GDM1 (cell line): ENCODE results near the gene SPAG6.
"Not testable (repeated sequence)": the region's sequence is repeated elsewhere in the genome, so short reads cannot be mapped to it uniquely, and the experiment has no call there.

Source experiments
- DNase-seq: peaks from one replicate; lab custom pipeline; 2025; lab: John Stamatoyannopoulos, UW

SPAG6 gene

DNA sequence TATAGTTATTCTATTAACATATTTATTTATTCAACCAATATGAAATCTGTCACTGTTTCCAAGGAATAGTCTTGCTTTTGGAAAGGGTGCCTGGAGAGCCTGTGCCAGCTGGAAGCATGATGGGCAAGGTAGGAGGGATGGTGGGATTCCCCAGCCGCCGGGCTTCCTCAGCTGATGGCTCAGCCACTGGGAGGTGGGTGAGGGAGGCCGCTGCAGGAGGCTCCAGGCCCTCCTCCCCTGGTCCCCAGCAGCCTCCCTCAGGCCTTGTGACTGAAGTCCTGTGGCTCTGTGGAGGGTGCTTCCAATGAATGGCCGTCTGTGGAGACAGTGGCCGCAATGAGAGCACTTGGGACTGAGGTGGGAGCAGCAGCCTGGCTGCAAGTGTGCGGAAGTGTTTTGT, 27.0 kb downstream of the SPAG6 start:
- DNase-seq = no peak

DNA sequence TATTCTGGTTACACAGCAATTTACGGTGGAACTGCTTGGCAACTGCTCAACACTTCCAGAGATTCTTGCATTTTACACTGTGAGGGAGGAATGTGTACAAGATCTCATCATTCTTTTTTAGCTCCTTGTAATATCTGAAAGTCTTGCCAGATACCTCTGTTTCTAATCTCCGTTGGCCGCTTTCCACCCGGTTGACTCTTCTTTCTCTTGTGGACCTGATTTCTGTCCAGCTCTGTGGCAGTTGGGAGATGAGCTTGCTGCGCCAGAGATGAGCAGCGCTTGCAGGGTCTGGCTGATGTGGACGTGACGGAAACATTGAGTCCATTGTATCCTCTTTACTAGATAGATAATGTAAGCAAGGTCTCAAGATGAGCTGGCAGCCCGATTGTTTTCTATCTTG, 27.6 kb downstream of the SPAG6 start:
- DNase-seq = no peak

DNA sequence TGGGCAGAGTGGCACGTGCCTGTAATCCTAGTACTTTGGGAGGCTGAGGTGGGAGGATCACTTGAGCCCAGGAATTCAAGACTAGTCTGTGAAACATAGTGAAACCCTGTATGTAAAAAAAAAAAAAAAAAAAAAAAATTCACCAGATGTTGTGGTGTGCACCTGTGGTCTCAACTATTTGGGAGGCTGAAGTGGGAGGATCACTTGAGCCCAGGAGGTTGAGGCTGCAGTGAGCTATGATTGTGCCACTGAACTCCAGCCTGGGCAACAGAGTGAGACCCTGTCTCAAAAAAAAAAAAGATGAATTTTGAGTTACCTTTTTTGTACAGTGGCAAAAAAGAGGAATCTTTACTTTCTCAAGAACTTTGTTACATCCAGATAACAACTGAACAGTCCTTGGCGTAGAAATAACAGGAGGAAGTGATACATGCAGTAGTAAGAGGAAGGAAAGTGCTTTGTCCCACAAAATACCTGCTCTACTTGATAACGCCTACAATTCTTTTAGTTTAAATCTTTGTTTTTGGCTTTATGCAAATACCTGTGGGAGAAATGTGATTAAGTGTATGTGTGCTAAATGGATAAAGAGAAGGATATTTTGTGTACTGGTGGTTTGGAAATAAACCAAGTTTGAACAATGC, 29.3 kb downstream of the SPAG6 start:
- DNase-seq = peak; percentile 67

DNA sequence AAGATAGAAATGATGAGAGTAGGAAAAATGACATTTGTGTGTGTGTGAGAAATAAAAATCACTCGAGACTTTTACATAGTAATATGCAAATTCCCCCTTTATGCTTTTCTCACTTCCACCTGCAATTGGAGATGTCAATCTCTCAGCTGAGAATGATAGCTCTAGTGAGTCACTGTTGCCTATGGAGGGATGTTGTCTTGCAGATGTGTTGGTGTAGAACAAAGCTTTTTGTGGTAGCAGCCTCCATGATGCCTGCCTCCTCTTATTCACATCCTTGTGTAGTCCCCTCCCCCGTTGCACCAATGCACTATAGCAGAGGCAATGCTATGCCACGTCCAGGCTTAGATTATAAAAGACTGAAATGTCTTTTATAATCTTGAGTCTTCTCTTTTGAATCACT, 33.8 kb downstream of the SPAG6 start:
- DNase-seq = no peak

DNA sequence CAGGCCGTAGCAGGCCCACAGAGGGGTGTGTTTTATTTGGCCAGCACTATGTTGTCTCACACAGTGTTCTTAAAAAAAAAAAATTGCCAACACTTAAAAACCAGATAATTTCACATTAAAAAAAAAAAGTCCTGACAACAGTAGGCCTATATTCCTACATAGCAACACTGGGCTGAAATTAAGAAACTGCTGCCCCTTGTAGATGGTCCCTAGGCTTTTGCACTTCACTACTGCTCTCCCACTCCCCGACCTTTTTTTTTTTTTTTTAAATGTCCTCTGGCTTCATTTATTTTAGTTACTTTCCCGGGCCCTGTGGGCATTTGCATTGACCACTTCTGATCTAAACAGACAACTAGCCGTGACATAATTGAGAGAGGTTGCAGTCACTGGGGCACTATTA, 36.0 kb downstream of the SPAG6 start:
- DNase-seq = no peak

DNA sequence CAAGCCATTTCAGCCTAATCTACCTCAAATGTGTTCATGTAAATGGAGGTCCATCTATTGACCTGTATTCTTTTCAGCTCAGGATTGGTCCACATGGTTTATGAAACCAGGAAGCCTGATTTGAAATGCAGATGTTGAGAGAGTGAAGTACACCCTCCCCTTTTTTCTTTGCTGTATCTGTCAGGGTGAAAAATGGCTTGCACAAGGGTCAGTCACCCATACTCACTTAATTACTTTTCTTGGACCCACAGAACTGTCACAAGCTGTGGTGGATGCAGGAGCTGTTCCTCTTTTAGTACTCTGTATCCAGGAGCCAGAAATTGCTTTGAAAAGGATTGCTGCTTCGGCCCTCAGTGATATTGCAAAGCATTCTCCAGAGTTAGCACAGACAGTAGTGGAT, 41.2 kb downstream of the SPAG6 start:
- peak; percentile 47 for DNase-seq

DNA sequence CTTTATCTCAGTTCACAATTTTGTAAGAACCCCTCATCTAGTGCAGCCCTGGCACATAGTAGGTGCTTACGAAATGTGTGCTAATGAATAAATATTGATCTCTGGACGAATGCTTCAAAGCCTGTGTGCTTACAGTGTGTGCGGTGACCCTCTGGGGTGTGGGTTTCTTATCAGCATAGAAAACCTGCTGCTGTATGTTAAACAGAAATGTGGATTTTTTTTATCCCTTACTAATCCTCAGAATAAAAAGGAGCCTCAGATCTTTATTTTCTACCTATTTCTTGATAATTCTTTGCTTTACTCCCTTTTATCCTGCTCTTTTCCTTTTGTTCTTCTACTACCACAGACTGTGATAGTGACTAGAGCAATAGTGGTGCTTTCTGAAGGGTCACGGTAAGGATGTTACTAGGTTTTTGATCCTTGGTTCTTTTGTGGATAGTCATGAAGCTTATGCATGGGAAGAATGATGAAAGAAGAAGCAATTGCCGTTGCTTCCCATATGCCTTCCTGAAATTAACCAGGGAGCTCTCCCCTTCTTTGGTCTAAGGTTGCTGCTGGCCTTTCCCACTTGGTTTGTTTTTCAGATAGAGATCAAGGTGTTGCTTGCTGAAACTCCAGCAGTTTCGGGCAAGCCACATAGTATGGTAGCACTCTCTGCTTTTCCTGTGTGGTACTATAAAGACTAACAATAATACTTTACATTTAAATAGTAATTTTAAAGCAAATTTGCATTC, 44.7 kb downstream of the SPAG6 start:
- DNase-seq = no peak

DNA sequence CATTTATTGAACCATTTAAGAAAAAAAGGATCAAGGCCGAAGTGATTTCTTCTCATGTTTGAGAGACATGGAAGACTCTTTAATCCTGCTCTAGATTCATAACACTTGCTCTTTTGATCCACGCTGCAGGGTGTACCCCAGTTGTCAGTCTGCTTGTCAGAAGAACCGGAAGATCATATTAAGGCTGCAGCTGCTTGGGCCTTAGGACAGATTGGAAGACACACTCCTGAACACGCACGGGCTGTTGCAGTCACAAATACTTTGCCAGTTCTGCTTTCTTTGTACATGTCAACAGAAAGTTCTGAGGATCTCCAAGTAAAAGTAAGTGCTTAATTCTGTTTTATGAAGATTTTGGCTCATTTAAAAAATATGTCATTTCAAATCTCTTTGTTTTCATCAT, 46.3 kb downstream of the SPAG6 start:
- DNase-seq = peak; percentile 41

DNA sequence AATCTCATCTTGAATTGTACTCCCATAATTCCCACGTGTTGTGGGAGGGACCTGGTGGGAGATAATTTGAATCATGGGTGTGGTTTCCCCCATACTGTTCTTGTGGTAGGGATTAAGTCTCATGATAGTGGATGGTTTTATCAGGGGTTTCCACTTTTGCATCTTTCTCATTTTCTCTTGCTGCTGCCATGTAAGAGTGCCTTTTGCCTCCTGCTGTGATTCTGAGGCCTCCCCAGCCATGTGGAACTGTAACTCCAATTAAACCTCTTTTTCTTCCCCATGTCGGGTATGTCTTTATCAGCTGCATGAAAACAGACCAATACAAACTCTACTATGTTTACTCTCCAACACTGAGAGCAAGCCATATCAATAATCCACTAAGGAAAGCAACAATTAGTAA, 50.9 kb downstream of the SPAG6 start:
- not testable (repeated sequence) for DNase-seq

DNA sequence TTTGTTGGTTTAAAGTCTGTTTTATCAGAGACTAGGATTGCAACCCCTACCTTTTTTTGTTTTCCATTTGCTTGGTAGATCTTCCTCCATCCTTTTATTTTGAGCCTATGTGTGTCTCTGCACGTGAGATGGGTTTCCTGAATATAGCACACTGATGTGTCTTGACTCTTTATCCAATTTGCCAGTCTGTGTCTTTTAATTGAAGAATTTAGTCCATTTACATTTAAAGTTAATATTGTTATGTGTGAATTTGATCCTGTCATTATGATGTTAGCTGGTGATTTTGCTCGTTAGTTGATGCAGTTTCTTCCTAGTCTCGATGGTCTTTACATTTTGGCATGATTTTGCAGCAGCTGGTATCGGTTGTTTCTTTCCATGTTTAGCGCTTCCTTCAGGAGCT, 61.6 kb downstream of the SPAG6 start:
- DNase-seq = not testable (repeated sequence)

DNA sequence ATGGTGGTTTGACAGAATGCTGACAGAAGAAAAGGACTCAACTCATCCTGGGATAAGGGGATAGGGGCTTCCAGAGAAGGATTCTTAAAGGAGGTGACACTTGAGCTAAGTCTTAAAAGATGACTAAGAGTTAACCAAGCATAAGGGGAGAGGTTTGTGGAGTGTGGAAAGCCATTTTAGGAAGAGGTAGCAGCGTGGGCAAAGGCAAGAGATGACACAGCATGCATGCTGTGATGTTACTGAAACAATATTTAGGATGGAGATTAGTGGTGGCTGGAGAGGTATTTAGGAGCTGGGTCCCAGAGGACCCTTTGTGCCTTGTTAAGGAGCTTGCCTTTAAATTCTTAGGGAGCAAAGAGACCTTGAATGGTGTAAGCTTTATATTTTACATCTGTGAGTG, 65.1 kb downstream of the SPAG6 start:
- no peak for DNase-seq

DNA sequence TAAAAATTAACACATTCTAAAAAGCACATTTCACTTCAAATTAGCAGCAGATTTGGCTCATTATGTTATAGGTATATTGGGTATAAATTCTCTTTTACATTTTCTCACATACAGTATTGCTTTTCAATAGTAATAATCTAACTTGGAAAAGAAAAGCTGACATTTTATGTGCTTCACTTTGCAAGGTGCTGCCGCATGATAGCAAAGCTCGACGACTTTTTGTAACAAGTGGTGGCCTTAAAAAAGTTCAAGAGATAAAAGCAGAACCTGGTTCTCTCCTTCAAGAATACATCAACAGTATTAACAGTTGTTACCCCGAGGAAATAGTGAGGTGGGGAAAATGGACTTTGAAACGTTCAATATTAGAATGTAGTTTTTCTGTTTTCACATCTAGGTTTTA, 65.5 kb downstream of the SPAG6 start:
- DNase-seq = no peak

DNA sequence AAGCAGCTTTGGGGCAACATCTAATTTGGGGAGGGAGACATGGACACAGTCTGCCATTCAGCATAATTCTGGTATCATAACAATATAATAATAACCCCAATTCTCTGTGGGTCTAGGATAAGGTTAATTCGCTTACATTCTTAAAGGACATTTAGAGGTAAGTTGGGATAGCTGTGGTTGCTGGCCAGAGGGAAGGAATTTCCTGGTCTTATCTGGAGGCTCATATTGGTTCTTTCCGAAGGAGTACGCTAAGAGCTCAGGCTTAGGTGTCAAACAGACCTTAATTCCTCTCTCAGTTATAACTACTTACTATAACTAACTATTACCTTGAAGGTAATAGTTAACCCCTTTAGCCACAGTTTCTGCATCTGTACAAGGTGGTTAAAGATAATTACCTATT, 68.8 kb downstream of the SPAG6 start:
- no peak for DNase-seq

DNA sequence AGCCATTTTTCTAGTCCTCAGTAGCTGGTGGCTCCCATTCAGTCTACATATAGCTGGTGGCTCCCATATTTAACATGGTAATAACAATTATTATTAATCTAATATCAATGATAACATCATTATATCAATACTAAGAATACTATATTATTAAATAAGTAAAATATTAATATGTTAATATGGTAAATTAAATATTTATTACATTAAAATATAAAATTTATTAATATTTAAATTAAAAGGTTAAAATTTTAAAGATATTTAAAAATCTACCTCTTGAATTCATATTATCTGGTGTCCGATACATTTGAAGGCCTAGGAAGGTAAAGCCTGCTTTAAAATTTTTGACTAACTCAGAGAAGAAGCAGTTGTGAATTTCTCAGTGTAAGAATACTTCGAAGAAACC, 69.8 kb downstream of the SPAG6 start:
- no peak for DNase-seq

DNA sequence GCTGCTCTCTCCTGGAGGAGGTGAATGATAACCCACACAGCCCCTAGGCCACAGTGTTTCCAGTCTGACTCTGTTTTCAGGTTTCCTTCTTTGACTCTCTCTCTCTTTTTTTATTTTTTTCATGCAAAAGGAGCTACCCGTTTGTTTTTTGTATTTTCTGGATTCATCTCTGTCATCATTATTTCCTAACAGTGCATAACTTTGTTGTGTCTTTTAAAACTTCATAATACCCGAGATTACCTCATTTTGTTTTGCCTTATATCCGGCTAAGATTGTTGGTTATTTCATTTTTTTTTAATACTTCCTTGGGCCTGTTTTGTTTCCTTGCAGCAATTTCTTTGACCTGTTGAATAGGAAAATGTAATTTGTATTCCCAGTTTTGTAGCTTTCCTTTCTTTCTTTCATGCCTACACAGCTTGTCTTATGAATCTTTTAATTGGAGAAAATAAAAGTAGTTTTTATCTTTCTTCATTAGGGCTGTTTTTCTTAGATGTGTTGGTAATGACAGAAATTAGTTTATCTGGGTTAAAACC, 72.5 kb downstream of the SPAG6 start:
- no peak for DNase-seq

DNA sequence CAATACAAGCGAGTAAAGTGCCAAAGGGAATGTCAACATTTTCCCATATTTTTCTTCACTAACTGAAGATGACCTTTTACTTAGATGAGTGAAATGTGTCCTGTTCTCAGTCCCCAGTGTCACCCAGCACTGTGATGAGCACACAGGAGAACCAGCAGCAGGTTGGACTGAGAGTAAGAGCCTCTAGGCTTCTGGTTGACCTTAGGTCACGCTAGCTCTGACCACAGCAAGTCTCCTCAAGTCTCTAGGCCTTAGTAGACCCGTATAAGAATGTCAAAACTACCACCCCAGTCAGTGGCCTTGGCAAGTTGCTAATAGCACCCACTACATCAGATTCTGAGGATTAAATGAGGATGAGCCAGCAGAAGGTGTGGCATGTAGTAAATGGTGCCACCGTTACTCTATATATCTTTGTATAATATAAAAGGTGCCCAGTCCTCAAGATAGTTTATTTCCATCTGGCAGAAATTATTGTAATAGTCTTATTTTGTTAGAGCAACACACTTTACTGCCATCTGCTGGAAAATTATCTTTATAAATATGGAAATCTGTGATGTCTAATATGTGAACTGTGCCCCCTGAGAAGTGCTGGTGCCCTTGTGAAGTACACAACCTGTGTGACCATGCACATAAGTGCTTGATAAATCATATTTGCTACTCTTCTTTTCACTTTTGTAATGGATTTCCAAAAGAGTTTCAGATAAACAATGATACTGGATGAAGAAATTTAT, 75.7 kb downstream of the SPAG6 start:
- no peak for DNase-seq

DNA sequence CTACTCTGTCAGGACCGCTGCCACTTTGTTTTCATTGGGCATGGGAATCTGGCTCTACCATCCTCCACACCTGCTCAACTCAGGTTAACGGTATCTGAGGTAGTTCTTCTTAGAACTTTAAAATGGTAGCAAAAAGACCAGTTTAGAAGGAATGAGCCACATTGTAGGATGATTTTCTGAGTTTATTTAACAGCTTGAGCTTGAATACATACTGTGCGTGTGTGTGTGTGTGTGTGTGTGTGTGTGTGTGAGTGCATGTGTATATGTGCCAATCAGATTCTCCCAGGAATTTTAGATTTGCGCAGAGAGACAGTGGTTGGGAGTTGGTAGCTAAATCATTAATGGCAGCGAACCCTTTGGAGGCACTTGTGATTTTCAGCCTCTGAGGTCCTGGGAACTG, 81.4 kb downstream of the SPAG6 start:
- no peak for DNase-seq

DNA sequence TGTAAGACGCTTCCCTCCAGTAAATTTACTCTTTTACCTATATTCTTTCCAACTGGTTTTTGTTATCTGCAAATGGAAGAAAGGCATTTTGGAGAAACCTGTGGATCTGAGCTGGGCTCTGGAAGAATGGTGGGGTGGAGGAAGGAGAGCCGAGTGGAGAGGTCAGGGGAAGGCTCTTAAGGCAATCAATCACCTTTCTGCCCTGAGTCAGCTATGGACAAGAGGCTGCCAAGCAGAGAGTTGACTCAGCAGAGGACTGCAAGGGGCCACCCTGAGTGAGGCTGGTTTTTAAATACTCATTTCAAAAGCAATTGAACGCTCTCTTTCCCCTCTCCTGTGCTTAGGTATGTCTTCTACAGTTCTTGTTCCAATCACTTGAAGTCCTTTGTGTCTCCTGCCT, 81.8 kb downstream of the SPAG6 start:
- DNase-seq = no peak

DNA sequence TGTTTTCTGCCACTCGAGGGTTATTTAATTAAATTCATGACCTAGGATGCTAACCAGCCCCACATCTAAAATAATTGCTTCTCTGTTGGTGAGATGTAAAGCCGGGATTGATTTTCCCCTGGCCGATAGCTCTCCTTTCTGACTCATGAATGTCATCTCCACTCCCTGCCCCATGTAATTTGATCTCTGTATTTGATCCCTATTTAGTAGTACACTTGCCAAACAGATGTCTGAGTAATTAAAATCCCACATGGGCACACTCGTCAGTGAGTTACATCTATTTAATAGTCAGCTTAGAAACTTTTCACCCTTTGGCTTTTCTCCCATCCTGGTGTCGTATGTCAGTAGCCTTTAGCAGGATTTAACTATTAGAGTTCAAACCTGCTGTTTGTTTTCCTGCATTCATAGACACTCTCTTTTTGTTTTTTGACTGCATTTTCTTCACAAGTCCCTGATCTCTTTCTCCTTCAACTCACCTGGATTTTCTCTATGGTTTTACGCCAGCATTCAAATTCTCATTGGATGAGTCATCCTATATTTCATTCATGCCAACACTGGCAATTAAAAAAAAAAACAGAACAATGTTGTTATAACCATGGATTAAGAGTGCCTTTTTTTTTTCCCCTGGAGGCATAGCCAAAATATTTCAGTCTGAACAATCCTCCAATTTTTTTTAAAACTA, 82.7 kb downstream of the SPAG6 start:
- no peak for DNase-seq

DNA sequence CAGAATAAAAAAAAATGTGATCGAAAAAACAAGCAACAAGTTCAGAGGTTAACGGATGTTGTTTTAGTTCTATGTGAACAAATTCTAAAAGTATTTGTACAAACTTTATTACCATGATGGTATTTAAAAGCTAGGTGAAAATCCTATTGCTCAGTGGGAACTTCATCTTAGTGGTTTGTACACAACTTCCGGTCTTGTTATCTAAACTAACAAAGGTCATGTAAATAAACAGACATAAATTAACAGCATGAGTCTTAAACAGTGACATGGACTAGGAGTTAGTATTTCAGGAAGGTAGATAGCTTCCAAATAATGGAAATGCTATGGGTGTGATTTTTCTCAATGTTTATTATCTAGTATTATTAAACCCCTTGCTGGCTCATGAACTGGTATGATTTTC, 83.8 kb downstream of the SPAG6 start:
- DNase-seq = no peak

DNA sequence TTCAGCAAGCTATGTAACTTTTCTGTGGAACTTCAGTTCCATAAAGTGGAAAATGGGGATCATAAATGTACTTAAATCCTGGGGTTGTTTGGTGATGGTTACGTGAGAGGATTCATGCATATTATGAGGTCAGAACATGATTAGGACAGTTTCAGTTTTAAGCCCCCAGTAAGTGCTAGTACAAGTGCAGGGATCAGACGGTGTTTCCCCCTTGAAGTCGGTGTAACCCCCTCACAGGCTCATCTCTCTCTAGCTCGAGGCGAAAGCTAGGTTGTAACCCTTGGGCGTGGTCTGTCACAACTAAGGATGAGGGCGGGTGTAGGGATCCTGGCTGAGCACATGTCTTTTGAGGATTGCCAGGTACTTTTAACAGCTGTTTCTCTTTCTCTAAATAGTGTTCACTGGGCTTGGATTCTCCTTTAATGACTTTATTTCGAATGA, 84.7 kb downstream of the SPAG6 start:
- no peak for DNase-seq

DNA sequence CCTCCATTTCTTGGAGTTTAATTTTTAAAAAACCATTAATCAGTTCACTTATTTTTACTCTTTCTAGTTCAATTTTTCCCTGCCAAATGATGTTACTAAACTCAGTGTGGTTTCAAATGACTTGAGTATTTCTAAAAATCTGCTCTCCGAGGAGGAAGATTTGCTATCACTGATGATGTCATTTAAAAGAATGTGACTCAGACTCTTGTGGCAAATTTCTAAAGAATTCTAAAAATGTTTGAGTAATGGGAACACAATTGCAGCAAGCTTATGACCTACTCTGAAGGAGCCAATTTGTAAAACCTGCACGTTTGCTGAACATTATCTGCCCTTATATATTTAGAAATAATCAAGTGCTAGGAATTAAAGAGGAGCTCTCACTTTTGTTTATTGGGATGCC, 88.6 kb downstream of the SPAG6 start:
- DNase-seq = no peak
